PFSK-1 (cell line): ENCODE data around the gene DNAJB7.

Experiments
- FOXP2 ChIP-seq: optimal IDR thresholded peaks from 2 replicates; pipeline ENCODE3; 2011; ENCODE audit warnings: borderline replicate concordance, control low read depth, inconsistent platforms; ENCODE audit not compliant: insufficient read depth; ENCODE audit errors: extremely low read length, extremely low read depth
- POLR2AphosphoS5 ChIP-seq: IDR thresholded peaks from 2 replicates; pipeline ENCODE4 v1.6.1; 2012; ENCODE audit warnings: low read depth, mild to moderate bottlenecking, control low read depth, low read length, moderate library complexity
- SIN3A ChIP-seq: IDR thresholded peaks from 2 replicates; pipeline ENCODE4 v1.6.1; 2012; ENCODE audit warnings: mild to moderate bottlenecking, low read length, moderate library complexity, borderline replicate concordance; ENCODE audit not compliant: insufficient read depth
- TAF1 ChIP-seq: IDR thresholded peaks from 2 replicates; pipeline ENCODE4 v1.6.1; 2012; ENCODE audit warnings: low read length, control low read depth, borderline replicate concordance; ENCODE audit not compliant: insufficient read depth
- TF ChIP-seq, protein P1 (sequence below), 2 experiments: IDR thresholded peaks; 2 replicates each; pipeline versions ENCODE4 v1.6.1 to v1.8.0; 2011 to 2012; ENCODE audit warnings: low read depth in 2 of 2, low read length in 2 of 2, control low read depth in 1 of 2, inconsistent platforms in 1 of 2, mild to moderate bottlenecking in 1 of 2, moderate library complexity in 1 of 2; ENCODE audit not compliant: insufficient read depth in 1 of 2

DNA sequence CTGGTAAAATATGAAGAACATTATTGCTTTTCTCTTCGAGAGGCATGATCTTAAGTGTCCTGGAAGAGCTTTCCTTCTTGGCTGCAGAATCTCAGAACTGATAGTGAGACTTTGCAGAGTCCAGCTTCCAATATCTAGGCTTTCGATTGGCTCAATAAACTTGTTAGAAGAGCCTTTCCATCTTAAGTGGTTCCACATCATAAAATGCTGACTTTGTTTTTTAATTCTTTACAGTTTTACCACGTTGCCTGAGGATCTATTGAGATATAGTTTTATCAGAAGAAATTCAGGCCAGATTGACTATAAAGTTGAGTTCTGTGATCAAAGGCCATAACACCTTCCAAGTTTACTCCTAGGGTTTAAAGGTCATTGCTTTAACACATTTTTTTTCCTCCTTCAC is 15.6 kb upstream of the DNAJB7 start:
- TF ChIP-seq TAF1 (no peak), POLR2AphosphoS5 (no peak), SIN3A (no peak), FOXP2 (no peak)
- TF ChIP-seq, protein P1, sequence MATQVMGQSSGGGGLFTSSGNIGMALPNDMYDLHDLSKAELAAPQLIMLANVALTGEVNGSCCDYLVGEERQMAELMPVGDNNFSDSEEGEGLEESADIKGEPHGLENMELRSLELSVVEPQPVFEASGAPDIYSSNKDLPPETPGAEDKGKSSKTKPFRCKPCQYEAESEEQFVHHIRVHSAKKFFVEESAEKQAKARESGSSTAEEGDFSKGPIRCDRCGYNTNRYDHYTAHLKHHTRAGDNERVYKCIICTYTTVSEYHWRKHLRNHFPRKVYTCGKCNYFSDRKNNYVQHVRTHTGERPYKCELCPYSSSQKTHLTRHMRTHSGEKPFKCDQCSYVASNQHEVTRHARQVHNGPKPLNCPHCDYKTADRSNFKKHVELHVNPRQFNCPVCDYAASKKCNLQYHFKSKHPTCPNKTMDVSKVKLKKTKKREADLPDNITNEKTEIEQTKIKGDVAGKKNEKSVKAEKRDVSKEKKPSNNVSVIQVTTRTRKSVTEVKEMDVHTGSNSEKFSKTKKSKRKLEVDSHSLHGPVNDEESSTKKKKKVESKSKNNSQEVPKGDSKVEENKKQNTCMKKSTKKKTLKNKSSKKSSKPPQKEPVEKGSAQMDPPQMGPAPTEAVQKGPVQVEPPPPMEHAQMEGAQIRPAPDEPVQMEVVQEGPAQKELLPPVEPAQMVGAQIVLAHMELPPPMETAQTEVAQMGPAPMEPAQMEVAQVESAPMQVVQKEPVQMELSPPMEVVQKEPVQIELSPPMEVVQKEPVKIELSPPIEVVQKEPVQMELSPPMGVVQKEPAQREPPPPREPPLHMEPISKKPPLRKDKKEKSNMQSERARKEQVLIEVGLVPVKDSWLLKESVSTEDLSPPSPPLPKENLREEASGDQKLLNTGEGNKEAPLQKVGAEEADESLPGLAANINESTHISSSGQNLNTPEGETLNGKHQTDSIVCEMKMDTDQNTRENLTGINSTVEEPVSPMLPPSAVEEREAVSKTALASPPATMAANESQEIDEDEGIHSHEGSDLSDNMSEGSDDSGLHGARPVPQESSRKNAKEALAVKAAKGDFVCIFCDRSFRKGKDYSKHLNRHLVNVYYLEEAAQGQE (IDR thresholded peaks at IDR 0.05; ENCODE audit: insufficient read depth in 1 of 2, low read depth in 2 of 2, low read length in 2 of 2): no peak
